Upper lobe of left lung (tissue), 4 donors: ENCODE results near the gene AKT1.

Experiments used
- CTCF ChIP-seq, 6 experiments: fragments of 450-650 bp in 4 of 6; fragments of 200-600 bp in 2 of 6; sonication (generic) in 2 of 6; IDR thresholded peaks; one replicate each; pipeline ENCODE4 v1.5.1; 2016 to 2019; ENCODE audit warnings: antibody characterized with exemption in 6 of 6
- EP300 ChIP-seq, 4 donors: sonication (generic); formaldehyde crosslinking; IDR thresholded peaks; one replicate each; pipeline ENCODE4 v1.5.1; 2017; ENCODE audit warnings: antibody characterized with exemption in 4 of 4, control low read depth in 2 of 4
- POLR2A ChIP-seq, 4 donors: fragments of 450-650 bp; IDR thresholded peaks; one replicate each; pipeline ENCODE4 v1.5.1; 2016 to 2017; ENCODE audit warnings: antibody characterized with exemption in 4 of 4, mild to moderate bottlenecking in 2 of 4
- POLR2AphosphoS5 ChIP-seq, 2 donors: sonication (generic); formaldehyde crosslinking; IDR thresholded peaks; one replicate each; pipeline ENCODE4 v1.5.1; 2017; ENCODE audit warnings: antibody characterized with exemption in 2 of 2

GRCh38 chr14:104739026-104739425, 56.5 kb downstream of the AKT1 start:
- TF ChIP-seq CTCF (IDR thresholded peaks at IDR 0.05) (no peak), POLR2AphosphoS5 (IDR thresholded peaks at IDR 0.05) (no peak), EP300 (IDR thresholded peaks at IDR 0.05) (no peak), POLR2A (IDR thresholded peaks at IDR 0.05) (no peak)
